Right renal cortex interstitium (tissue), 3 donors: ENCODE data around the gene PTPRQ. TPM values are rescaled to one million over a fixed set of nuclear protein-coding genes. Genes with fewer than 3 reads are reported as not detected.
A peak's percentile ranks its signal among the peaks of the same experiment; 100 is the strongest.
"Not testable (repeated sequence)": the region's sequence is repeated elsewhere in the genome, so short reads cannot be mapped to it uniquely, and the experiment has no call there.

Source experiments
- DNase-seq, 3 donors: peaks; one replicate each; pipeline ENCODE4 v3.0.0-alpha.2; 2013; ENCODE audit warnings: low read depth in 3 of 3, low spot score in 2 of 3
- polyA plus RNA-seq, 3 donors: library from polyadenylated mRNA; unstranded; fragments of 120-200 nt; gene quantifications; one replicate each; pipeline ENCODE4 v1.2.1, GENCODE V29; 2013; ENCODE audit not compliant: insufficient read length in 3 of 3

PTPRQ gene
- polyA plus RNA-seq, 3 donors, result 18.7 to 25.3 (median 21.9) TPM

DNA sequence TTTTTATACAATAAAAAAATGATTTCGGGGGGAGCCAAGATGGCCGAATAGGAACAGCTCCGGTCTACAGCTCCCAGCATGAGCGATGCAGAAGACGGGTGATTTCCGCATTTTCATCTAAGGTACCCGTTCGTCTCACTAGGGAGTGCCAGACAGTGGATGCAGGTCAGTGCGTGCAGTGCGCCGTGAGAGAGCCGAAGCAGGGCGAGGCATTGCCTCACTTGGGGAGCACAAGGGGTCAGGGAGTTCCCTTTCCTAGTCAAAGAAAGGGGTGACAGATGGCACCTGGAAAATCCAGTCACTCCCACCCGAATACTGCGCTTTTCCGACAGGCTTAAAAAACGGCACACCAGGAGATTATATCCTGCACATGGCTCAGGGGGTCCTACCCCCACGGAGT is 17.8 kb downstream of the PTPRQ start:
- not testable (repeated sequence) for DNase-seq

DNA sequence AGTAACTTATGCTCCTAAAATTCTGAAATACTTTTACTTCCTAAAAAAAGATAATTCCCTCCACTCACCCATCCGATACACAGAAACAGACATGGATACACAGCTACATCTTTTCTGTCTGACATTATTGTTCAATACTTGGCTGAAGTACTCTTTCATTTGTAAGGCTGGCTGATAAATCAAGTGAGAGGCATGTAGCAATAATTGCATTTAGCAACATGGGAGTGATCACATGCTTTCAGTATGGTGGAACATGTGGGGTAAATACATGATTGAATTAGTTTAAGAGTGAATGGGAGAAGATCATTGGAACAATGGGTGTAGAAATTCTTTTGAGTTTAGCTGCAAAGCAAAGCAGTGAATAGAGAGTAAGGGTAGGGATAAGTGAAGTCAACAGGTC is 25.6 kb downstream of the PTPRQ start:
- no peak for DNase-seq

- no peak for DNase-seq
Observed at GRCh38 chr12:80470403-80470802, 26.4 kb downstream of the PTPRQ start.

DNA sequence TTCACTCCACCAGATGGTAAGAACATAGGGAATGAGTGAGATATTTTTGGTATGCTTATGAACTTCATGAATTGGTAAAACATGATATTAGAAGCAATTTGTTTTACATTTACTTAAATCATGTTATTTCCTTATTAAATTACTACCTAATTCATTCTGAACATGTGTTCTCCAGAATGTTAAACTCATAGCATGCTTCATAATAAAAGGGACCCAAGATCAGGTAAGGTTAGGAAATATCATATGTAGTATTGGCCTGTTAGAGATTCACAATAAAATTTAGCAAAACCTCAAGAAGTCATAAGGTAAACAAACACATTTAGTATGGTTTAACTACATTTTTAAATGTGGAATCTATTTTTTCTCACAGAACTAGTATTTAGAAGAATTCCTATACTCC is 28.2 kb downstream of the PTPRQ start:
- DNase-seq, result no peak

- DNase-seq, result peak in 1 of 3 donors; percentile 13
Observed at GRCh38 chr12:80472911-80473500, 29.0 kb downstream of the PTPRQ start.

DNA sequence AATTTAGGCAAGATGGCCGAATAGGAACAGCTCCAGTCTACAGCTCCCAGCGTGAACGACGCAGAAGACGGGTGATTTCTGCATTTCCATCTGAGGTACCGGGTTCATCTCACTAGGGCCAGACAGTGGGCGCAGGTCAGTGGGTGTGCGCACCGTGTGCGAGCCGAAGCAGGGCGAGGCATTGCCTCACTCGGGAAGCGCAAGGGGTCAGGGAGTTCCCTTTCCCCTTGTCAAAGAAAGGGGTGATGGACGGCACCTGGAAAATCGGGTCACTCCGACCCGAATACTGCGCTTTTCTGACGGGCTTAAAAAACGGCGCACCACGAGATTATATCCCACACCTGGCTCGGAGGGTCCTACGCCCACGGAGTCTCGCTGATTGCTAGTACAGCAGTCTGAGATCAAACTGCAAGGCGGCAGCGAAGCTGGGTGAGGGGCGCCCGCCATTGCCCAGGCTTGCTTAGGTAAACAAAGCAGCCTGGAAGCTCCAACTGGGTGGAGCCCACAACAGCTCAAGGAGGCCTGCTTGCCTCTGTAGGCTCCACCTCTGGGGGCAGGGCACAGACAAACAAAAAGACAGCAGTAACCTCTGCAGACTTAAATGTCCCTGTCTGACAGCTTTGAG is 33.6 kb downstream of the PTPRQ start:
- DNase-seq, result not testable (repeated sequence)

- DNase-seq, result no peak
Observed at GRCh38 chr12:80484746-80485145, 40.7 kb downstream of the PTPRQ start.

DNA sequence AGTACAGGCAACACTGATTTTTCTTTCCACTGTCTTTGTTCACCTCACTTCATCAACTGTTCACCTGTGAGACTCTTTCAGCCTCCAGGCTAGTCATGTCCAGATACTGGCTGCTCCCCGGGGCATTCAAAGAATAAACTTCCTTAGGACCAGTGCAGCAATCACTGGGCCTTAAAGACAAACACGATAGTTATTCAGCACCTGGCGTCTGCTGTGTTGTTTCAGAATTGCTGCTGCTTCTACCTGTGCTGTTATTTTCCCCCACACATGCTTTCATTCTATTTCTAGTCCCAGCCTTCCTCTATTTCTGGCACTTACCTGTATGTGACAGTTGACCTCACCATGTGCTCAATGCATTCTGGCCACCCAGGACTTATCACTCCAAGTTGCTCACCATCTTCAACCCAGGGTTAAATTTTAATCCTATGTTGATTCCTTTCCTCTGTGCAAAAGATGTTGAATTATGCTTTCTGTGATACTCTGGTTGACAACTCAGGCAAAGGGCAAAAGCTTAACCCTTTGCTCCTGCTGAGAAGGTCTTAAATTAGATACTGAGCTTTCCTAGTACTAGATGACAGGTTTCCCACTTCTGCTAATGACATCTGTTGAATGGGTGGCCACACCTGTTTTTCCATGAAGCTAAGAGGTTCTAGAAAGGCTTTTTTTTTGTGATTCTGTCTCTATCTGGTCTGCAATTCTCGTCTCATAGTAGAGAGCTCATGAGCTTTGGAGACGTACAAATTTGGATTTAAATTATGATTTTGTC is 41.4 kb downstream of the PTPRQ start:
- DNase-seq, result no peak

DNA sequence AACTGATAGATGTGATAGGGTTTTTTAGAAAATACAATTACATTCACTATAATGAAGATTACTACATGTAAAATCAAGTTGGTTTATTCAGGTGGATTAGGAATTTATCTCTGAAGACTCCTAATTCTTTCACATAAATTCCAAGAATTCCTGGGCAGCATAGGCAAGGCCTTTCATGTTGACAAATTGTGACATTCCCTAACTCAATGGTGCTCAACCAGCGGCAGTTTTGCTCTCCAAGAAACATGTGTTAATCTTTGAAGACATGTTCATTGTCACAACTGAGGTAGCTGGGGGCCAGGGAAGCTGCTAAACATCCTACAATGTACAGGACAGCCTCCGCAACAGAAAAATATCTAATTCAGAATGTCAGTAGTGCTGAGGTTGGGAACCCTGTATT is 46.3 kb downstream of the PTPRQ start:
- DNase-seq, result no peak

GRCh38 chr12:80491166-80491565 is 47.1 kb downstream of the PTPRQ start:
- no peak for DNase-seq

GRCh38 chr12:80493466-80493865 is 49.4 kb downstream of the PTPRQ start:
- DNase-seq, result no peak

- no peak for DNase-seq
Observed at GRCh38 chr12:80494836-80495235, 50.8 kb downstream of the PTPRQ start.

DNA sequence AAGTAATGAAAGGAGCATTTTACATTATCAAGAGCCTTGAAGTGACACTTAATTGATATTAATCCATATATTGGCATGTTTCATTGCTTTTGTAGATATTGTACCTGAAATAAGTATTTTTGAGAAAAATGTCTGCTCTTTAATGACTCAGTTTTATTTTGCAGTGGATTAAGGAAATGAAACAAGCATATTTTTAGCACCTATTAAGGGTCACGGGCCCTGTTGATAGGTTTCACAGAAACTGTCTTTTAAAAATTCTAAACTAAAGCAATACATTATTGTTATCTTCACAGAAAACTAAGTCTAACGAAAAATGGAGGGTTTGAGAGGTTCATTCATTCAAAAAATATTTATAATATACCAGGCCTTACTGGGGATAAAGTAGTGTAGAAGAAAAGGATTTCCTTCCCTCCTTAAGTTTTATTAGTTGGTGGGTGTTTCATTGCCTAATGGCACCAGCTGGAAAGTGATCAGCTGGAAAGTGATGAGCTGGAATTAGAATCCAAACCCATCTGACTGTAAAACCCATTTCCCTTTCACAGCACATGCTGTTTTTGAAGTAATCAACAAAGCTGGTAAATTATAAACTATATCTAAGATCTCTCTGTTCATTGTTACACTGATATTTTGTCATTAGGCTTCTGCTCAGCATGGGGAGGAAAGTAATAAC is 54.2 kb downstream of the PTPRQ start:
- no peak for DNase-seq

DNA sequence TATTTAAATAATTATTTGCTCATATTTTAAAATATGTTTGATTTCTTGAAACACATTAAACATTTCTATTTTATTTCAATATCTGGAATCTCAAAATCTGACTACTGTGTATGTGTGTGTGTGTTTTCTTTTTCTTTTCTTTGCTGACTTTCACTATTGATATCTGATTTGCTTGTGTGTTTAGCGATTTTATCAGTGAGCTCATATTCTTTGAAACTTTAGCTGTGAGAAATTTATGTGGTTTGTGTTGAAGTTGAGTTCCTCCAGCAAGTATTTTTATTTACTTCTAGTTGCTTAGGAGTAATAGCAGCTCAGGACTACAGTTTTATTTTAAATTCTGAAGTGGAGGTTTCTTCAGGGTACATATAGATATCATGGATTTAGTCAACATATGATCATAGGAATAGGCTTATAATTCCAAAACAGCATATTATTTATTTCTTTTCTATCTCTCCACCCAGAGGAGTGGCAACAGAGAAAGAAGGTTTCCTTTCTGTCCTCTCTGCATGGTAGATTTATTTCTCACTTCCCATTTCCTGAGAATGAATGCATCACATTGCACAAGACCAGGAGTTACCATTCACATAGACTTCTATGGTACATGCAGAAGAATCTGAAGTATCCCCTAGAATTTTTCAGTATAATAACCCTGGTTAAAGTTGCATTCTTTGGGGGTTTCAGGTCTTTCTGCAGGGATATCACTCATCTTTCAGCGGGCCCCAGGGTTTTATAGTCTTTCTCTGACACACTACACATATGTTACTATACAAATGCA is 60.5 kb downstream of the PTPRQ start:
- DNase-seq, result no peak

- DNase-seq, result peak in 2 of 3 donors; percentile 18 to 21
Observed at GRCh38 chr12:80509781-80510556, 65.9 kb downstream of the PTPRQ start.

DNA sequence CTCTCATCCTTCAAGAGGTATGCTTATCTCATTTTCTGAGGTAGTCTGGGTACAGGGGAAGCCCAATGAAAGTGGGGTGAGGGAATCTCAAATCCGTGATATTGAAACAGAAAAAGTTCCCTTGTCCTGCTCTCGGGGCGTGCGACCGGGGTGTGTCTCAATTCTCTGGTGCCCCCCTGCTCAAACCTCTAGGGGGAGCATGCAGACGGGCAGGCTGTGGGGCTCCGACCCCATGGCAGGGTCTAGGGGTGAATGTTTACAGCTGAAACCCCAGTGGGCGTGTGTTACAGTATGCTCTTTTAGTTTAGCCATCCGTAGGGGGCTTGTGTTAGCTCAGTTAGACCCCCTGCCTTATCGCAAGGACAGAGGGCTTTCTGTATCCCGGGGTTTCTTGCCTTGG is 68.7 kb downstream of the PTPRQ start:
- DNase-seq, result no peak

- no peak for DNase-seq
Observed at GRCh38 chr12:80513211-80513610, 69.2 kb downstream of the PTPRQ start.

DNA sequence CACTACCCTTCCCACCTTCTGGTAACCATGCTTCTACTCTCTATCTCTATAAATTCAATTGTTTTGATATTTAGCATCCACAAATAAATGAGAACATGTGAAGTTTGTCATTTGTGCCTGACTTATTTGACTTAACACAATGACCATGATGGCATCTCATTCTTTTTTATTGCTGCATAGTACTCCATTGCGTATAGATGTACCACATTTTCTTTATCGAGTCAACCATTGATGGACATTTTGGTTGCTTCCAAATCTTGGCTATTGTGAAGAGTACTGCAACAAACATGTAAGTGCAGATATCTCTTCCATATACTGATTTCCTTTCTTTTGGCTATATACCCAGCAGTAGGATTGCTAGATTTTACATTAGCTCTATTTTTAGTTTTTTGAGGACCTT is 73.6 kb downstream of the PTPRQ start:
- no peak for DNase-seq

DNA sequence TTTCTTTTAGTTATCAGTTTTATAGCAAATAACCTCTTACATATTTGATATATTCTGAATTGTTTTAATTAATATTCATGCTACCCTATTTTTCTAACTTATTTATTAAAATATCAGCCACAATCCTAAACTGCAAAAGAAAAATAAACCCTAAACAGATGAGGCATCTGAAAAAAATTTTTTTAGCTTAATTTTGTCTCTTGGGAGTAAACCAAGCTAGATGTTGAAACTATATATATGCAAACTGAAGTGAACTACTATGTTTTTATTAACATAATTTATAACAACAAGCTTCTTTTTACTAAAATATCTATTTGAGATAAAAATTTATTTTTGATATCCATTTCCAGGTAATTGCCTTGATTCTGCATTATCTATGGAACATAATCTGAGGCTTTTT is 87.6 kb downstream of the PTPRQ start:
- DNase-seq, result no peak

GRCh38 chr12:80539029-80539428 is 95.0 kb downstream of the PTPRQ start:
- no peak for DNase-seq
